GM11168 (cell line): ENCODE measurements around the gene EPM2AIP1.
"Not testable (repeated sequence)": the region's sequence is repeated elsewhere in the genome, so short reads cannot be mapped to it uniquely, and the experiment has no call there.

Source experiments
- in situ Hi-C: fragments of 300-500 bp; cut with MboI; formaldehyde crosslinking; loops from one replicate; pipeline ENCODE4 v1.12.0; 2022; ENCODE audit warnings: low sequenced_read_pairs; ENCODE audit not compliant: unreplicated experiment

Gene EPM2AIP1

GRCh38 chr3:36992806-36993325, at the start of gene EPM2AIP1:
Gene EPM2AIP1 (minus strand): TSS chr3:36993131. CDS start chr3:36993077, 54 bp downstream.
- in situ Hi-C loops, result no loop called here

DNA sequence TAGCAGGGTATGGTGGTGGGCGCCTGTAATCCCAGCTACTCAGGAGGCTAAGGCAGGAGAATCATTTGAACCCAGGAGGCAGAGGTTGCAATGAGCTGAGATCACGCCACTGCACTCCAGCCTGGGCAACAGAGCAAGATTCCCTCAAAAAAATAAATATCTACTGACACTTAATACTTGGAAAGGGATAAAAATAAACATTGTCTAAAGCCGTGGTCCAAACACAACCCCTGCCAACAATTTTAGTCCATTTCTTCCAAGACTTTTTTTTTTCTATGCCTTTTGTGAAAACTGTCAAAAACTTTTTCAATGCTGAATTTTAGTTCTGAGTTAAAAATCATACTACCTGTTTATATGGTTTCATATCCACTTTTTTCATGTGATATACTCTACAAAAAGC, 49.8 kb upstream of the EPM2AIP1 start:
- in situ Hi-C loops, result not testable (repeated sequence)

- in situ Hi-C loops, result no loop called here
These were observed 48.7 kb upstream of the EPM2AIP1 start for GRCh38 chr3:37041546-37042195.

GRCh38 chr3:37040231-37040630, 47.3 kb upstream of the EPM2AIP1 start:
- in situ Hi-C loops, result no loop called here

- in situ Hi-C loops, result no loop called here
These were observed 46.4 kb upstream of the EPM2AIP1 start for GRCh38 chr3:37039161-37039846.

DNA sequence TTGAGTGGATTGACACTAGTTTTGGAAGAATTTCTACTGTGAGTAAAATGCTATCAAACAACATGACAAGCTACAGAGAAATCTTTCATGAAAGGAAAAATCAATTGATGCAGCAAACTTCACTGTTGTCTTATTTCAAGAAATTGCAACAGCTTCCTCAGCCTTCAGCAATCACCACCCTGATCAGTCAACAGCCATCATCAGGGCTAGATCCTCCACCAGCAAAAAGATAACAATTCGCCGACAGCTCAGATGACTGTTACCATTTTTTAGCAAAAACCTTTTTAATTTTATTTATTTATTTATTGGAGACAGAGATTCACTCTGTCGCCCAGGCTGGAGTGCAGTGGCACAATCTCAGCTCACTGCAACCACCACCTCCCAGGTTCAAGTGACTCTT, 44.4 kb upstream of the EPM2AIP1 start:
- in situ Hi-C loops, result no loop called here

- in situ Hi-C loops, result no loop called here
These were observed 40.0 kb upstream of the EPM2AIP1 start for GRCh38 chr3:37032961-37033360.

GRCh38 chr3:37031096-37031682, 38.3 kb upstream of the EPM2AIP1 start:
- in situ Hi-C loops, result no loop called here

GRCh38 chr3:37030588-37030987, 37.7 kb upstream of the EPM2AIP1 start:
- in situ Hi-C loops, result no loop called here

DNA sequence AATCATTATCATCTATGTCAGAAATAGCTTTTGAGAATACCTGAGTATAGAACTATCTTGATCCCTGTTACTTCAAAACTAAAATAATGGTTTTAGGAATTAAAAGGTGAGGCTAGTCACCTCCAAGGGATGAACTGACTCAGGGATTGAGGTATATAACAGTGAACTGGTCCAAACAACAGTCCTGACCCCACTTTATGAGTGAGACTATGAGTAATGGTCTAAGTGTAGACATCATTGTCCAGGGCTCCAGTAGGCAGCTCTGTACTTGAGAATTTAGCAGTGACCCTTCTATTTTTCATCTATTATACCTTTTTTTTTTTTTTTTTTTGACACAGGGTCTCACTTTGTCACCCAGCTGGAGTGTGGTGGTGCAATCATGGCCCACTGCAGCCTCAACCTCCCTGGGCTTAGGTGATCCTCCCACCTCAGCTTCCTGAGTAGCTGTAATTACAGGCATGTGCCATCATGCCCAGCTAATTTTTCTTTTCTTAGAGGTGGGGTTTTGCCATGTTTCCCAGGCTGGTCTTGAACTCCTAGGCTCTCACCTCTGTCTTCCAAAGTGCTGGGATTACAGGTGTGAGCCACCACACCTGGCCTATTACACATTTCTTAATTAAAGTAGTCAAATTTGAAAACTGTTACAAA, 36.7 kb upstream of the EPM2AIP1 start:
- in situ Hi-C loops, result no loop called here

GRCh38 chr3:37029111-37029510, 36.2 kb upstream of the EPM2AIP1 start:
- in situ Hi-C loops, result no loop called here

DNA sequence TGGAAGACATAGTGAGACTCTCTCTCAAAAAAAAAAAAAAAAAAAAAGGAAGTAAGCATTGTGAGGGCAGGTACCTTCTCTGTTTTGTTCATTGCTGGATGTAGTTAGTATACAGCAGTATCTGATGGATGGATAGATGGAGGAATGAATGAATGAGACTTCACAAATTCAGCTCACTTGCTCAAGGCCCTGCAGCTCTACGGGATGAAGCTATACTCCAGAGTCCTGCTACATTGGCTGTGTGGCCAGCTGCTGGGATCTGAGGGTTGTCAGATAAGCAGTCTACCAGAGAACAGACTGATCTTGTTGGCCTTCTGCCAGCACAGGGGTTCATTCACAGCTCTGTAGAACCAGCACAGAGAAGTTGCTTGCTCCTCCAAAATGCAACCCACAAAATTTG, 35.4 kb upstream of the EPM2AIP1 start:
- in situ Hi-C loops, result no loop called here

GRCh38 chr3:37026851-37027250, 33.9 kb upstream of the EPM2AIP1 start:
- in situ Hi-C loops, result no loop called here

GRCh38 chr3:37025561-37026335, 32.8 kb upstream of the EPM2AIP1 start:
- in situ Hi-C loops, result no loop called here

GRCh38 chr3:37024820-37025405, 32.0 kb upstream of the EPM2AIP1 start:
- in situ Hi-C loops, result no loop called here

DNA sequence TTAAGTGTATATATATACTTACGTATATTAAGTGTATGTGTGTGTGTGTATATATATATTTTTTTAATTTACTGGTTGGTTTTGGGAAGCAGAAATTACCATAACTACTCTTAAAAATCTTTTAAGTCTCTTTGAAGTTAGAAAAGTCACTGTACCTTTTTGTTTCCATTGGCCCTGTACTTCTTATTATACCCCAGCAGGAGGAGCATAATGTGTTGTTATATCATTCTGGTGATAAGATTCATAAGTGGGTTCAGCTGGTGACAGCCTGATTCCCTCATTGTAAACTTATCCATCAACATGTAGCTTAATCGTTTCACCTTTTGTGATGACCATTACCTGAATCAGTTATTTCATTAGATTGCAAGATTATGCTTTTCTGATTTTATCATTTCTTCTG, 31.2 kb upstream of the EPM2AIP1 start:
- in situ Hi-C loops, result no loop called here

- in situ Hi-C loops, result no loop called here
These were observed 24.8 kb upstream of the EPM2AIP1 start for GRCh38 chr3:37017683-37018082.

GRCh38 chr3:37016903-37017302, 24.0 kb upstream of the EPM2AIP1 start:
- in situ Hi-C loops, result no loop called here

DNA sequence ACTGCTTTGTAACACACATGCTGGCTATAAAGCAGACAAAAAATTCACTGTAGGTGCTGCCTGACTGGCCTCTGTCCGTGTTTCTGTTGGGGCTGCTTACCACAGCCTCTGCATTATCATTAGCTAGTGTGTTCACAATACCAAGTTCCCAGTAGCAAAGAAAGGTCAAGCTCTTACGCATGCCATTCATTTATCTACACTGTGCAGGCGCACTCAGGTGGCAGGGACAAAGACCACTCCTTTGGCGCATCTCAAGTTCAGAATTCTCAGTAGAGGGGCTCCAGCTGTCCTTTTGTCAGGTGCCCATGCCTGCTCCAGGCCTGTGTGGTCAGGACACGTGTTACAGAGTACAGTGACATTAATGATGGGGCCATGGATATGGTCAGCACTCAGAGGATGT, 22.7 kb upstream of the EPM2AIP1 start:
- in situ Hi-C loops, result no loop called here

DNA sequence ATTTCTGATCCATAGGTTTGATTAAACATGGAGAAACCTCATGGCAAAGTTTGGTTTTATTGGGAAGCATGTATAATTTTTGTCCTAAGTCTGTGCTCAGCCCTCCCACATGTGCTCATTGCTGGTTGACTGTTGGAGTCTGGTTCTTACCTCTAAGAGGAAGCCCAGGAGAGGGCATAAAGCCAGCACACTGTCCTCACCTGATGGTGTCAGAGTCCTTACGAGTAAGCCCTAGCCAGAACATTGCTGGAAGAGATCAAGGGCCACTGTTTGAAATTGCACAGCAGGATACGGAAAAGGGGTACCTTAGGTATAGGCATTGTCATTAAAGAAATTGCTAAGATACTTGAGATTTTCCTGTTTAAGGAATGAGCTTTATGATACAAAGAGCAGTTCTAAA, 21.7 kb upstream of the EPM2AIP1 start:
- in situ Hi-C loops, result no loop called here
